Ovary (tissue), 9 donors: ENCODE measurements around the gene ARHGAP45. TPM values are rescaled to one million over a fixed set of nuclear protein-coding genes. Genes with fewer than 3 reads are reported as not detected.
A peak's percentile ranks its signal among the peaks of the same experiment; 100 is the strongest.

Experiments used
- DNase-seq, 5 donors: peaks; one replicate each; pipeline ENCODE4 v3.0.0-alpha.2; 2019 to 2020
- H3K27ac ChIP-seq, 2 donors: fragments of 200-600 bp; one replicate each; pipeline versions ENCODE4 v1.5.1 to v1.8.0; 2019 to 2022
- H3K27me3 ChIP-seq: fragments of 200-600 bp; one replicate; pipeline ENCODE4 v1.8.0; 2022
- H3K36me3 ChIP-seq: fragments of 200-600 bp; sonication (generic); one replicate; pipeline ENCODE4 v1.5.1; 2019
- H3K4me1 ChIP-seq: one replicate; pipeline ENCODE4 v1.8.1; 2013; ENCODE audit warnings: mild to moderate bottlenecking, moderate library complexity; ENCODE audit not compliant: insufficient read depth
- H3K4me3 ChIP-seq: fragments of 200-600 bp; sonication (generic); one replicate; pipeline ENCODE4 v1.5.1; 2017
- H3K9me3 ChIP-seq, 2 donors: fragments of 200-600 bp in 1 of 2; sonication (generic) in 1 of 2; one replicate each; pipeline versions ENCODE4 v1.5.1 to v1.8.1; 2013 to 2019; ENCODE audit warnings: mild to moderate bottlenecking in 1 of 2, moderate library complexity in 1 of 2
- CTCF ChIP-seq, 3 donors: fragments of 450-650 bp in 2 of 3; fragments of 200-600 bp in 1 of 3; IDR thresholded peaks; one replicate each; pipeline versions ENCODE4 v1.5.1 to v1.8.0; 2016 to 2022; ENCODE audit warnings: antibody characterized with exemption in 3 of 3, mild to moderate bottlenecking in 1 of 3
- EP300 ChIP-seq: sonication (generic); formaldehyde crosslinking; IDR thresholded peaks from one replicate; pipeline ENCODE4 v1.6.1; 2017; ENCODE audit warnings: antibody characterized with exemption
- POLR2A ChIP-seq: fragments of 450-650 bp; IDR thresholded peaks from one replicate; pipeline ENCODE4 v1.6.1; 2017; ENCODE audit warnings: antibody characterized with exemption, mild to moderate bottlenecking, moderate library complexity
- WGBS, 3 donors: extraction: QIAGEN DNeasy Blood & Tissue Kit in 1 of 3; methylation state at CpG; one replicate each; pipeline versions ENCODE4 v1.1.5 to v1.1.7; 2013 to 2017; 5-methylcytosine and 5-hydroxymethylcytosine counted together
- intact Hi-C, 4 donors: fragments of 100-400 bp; cut with DNase I; formaldehyde crosslinking; loops; one replicate each; pipeline versions ENCODE4 v1.11.0 to v1.15.1; 2022 to 2023
- polyA plus RNA-seq, 2 donors: library from polyadenylated mRNA; stranded (reverse); fragments of 200-250 nt in 1 of 2; fragments of 350-450 nt in 1 of 2; fragmentation: Illumina TruSeq in 1 of 2; extraction: RNeasy Lipid Tissue Mini Kit (QIAGEN cat#74804) in 1 of 2; gene quantifications; one replicate each; pipeline ENCODE4 v1.2.3, GENCODE V29; 2013 to 2014
- total RNA-seq, 7 donors: library from RNA; depleted of rRNA in 2 of 7; stranded (reverse); fragments of >200 nt in 2 of 7; fragmentation: NEBNext Ultra II Directional in 3 of 7; extraction: Animal tissue kit (Norgen Biotek cat#: 25700) in 3 of 7; gene quantifications; one replicate each; pipeline versions ENCODE4 v1.1.0 to v1.2.4, GENCODE V29; 2016 to 2023
- donor health status: DM: no; HTN: no; CAD: no; lungs with moderate emphysema.
- donor health status: DM: no; HTN: no; CAD: no.
- donor health status: Bipolar disorder and iron deficiency.
- donor health status: DM: yes; HTN: yes; CAD: no.
- donor health status: DM: no; HTN: no; CAD: no.
- donor health status: DM: yes; HTN: yes; CAD: no.

Gene ARHGAP45
- total and polyA plus RNA-seq, 9 donors = 1.0 to 10.6 (median 7.0) TPM

- H3K27ac ChIP-seq = no peak overlapping the region
- H3K36me3 ChIP-seq = no peaks in the 10 kb centered on the region
- H3K4me1 ChIP-seq = peaks cover 13% of the 10 kb centered on the region
- TF ChIP-seq EP300 (no peak), POLR2A (no peak), CTCF (IDR thresholded peaks at IDR 0.05) (no peak)
- H3K27me3 ChIP-seq = peaks cover 5% of the 10 kb centered on the region
- intact Hi-C loops = no loop called here
- no peaks in the 10 kb centered on the region for H3K9me3 ChIP-seq
- no peak for DNase-seq
- no peak overlapping the region for H3K4me3 ChIP-seq
- 47 to 52% (median 51%) methylated on average over 22 of the region's 22 CpGs for WGBS, 3 donors
These were observed 27.9 kb upstream of the ARHGAP45 start for GRCh38 chr19:1038978-1039645.

GRCh38 chr19:1039646-1040475 lies 27.1 kb upstream of the ARHGAP45 start, which contains the start of gene ABCA7:
ABCA7 (plus strand) TSS chr19:1040107; CDS start chr19:1041362, 1,255 bp downstream.
- peak; percentile 97 to 99 (median 97) for DNase-seq
- Histone ChIP-seq H3K4me1 (peaks cover 13% of the 10 kb centered on the region), H3K27me3 (peaks cover 5% of the 10 kb centered on the region), H3K36me3 (no peaks in the 10 kb centered on the region), H3K4me3 (peak within 1 kb of the TSS; percentile 42), H3K27ac (no peak within 1 kb of the TSS), H3K9me3 (no peaks in the 10 kb centered on the region)
- TF ChIP-seq POLR2A (no peak), EP300 (no peak), CTCF (IDR thresholded peaks at IDR 0.05) (no peak)
- intact Hi-C loops = no loop called here
- 1% methylated on average over 56 of the region's 56 CpGs for WGBS, 3 donors

GRCh38 chr19:1040476-1041271 lies 26.3 kb upstream of the ARHGAP45 start:
- H3K27ac ChIP-seq = no peak overlapping the region
- no peak for TF ChIP-seq POLR2A
- TF ChIP-seq CTCF (IDR thresholded peaks at IDR 0.05) = no peak
- TF ChIP-seq EP300 = no peak
- DNase-seq = peak in 3 of 5 donors; percentile 61 to 78 (median 71)
- peaks cover 5% of the 10 kb centered on the region for H3K27me3 ChIP-seq
- 1 to 2% (median 2%) methylated on average over 27 of the region's 27 CpGs for WGBS, 3 donors
- intact Hi-C loops = no loop called here
- H3K4me3 ChIP-seq = peak overlapping the region; percentile 42
- peaks cover 13% of the 10 kb centered on the region for H3K4me1 ChIP-seq
- no peaks in the 10 kb centered on the region for H3K9me3 ChIP-seq
- no peaks in the 10 kb centered on the region for H3K36me3 ChIP-seq

GRCh38 chr19:1041272-1041834 lies 25.6 kb upstream of the ARHGAP45 start:
- Histone ChIP-seq H3K27me3 (peaks cover 5% of the 10 kb centered on the region), H3K9me3 (no peaks in the 10 kb centered on the region), H3K27ac (no peak overlapping the region), H3K36me3 (no peaks in the 10 kb centered on the region), H3K4me3 (no peak overlapping the region), H3K4me1 (peaks cover 13% of the 10 kb centered on the region)
- TF ChIP-seq POLR2A (no peak), CTCF (IDR thresholded peaks at IDR 0.05) (no peak), EP300 (no peak)
- DNase-seq = no peak
- intact Hi-C loops = no loop called here
- 19 to 26% (median 22%) methylated on average over 21 to 26 of the region's 26 CpGs for WGBS, 3 donors
